HepG2 (cell line): ENCODE measurements around the gene ARMH3. TPM values are rescaled to one million over a fixed set of nuclear protein-coding genes. Genes with fewer than 3 reads are reported as not detected.

Source experiments
- ATAC-seq: fragments of 200-7000 bp; cut with Tn5 transposase; 3 replicates; pipeline ENCODE4 v1.9.1; 2020; ENCODE audit warnings: mild to moderate bottlenecking, moderate library complexity
- BruUV-seq: library from RNA; stranded (reverse); fragments of 400-500 nt; replicated peaks from 2 replicates; lab custom pipeline; 2021; lab: Mats Ljungman, UMichigan
- CTCF ChIA-PET: fragments of 300-600 bp; formaldehyde crosslinking; extraction: SDS; loops from one replicate; lab custom pipeline; 2021; ENCODE audit warnings: low total read pairs, inconsistent platforms, low intra/inter-chr PET ratio; lab: Yijun Ruan, JAX
- POLR2A ChIA-PET: fragments of 350-600 bp; sonication (Branson Sonifier 250); formaldehyde crosslinking; loops from one replicate; lab custom pipeline; 2020; ENCODE audit warnings: antibody characterized with exemption, inconsistent platforms; lab: Yijun Ruan, JAX
- DNase-seq: peaks from one replicate; pipeline ENCODE4 v3.0.0-alpha.2; 2015; ENCODE audit warnings: low spot score
- FAIRE-seq: peaks from 3 replicates; lab custom pipeline; 2011; peaks lifted over from hg19 to GRCh38; lab: Jason Lieb, UNC
- H2AFZ ChIP-seq: one replicate; pipeline ENCODE4 v1.6.1; 2011; ENCODE audit warnings: low read length, inconsistent platforms
- H3K27ac ChIP-seq: fragments of 300-600 bp; 3 replicates; pipeline ENCODE4 v1.8.0; 2011; ENCODE audit warnings: mixed run types, mild to moderate bottlenecking, mixed read lengths, low read length, inconsistent platforms; ENCODE audit not compliant: insufficient read depth; ENCODE audit errors: extremely low read length
- H3K27me3 ChIP-seq, 2 experiments: fragments of 200-600 bp in 1 of 2; 2 replicates in 1 of 2; 3 replicates in 1 of 2; pipeline versions ENCODE4 v1.6.0 to v1.8.0; 2011; ENCODE audit warnings: low read length in 2 of 2, mild to moderate bottlenecking in 2 of 2, moderate library complexity in 2 of 2, inconsistent platforms in 1 of 2; ENCODE audit not compliant: insufficient read depth in 2 of 2, control insufficient read depth in 1 of 2
- H3K36me3 ChIP-seq, 2 experiments: fragments of 200-600 bp in 1 of 2; replicated peaks in 1 of 2; 2 replicates in 1 of 2; 3 replicates in 1 of 2; pipeline versions ENCODE4 v1.5.1 to v1.8.0; 2011; ENCODE audit warnings: low read length in 2 of 2, inconsistent platforms in 1 of 2; ENCODE audit not compliant: insufficient read depth in 2 of 2, control insufficient read depth in 1 of 2
- H3K4me1 ChIP-seq: 2 replicates; pipeline ENCODE4 v1.5.1; 2012; ENCODE audit warnings: low read length, inconsistent platforms; ENCODE audit not compliant: insufficient read depth
- H3K4me2 ChIP-seq: 2 replicates; pipeline ENCODE4 v1.6.0; 2011; ENCODE audit warnings: low read depth, low read length, inconsistent platforms
- H3K4me3 ChIP-seq, 3 experiments: fragments of 200-600 bp in 1 of 3; sonication (generic), shearing (Covaris generic) in 1 of 3; replicated peaks in 1 of 3; 2 replicates each; pipeline ENCODE4 v1.5.1; 2011 to 2016; ENCODE audit warnings: low read length in 3 of 3, inconsistent platforms in 2 of 3, low read depth in 2 of 3, mild to moderate bottlenecking in 2 of 3, control low read depth in 1 of 3, mixed read lengths in 1 of 3; ENCODE audit not compliant: insufficient read depth in 1 of 3
- H3K79me2 ChIP-seq: one replicate; pipeline ENCODE4 v1.6.1; 2011; ENCODE audit warnings: low read length, inconsistent platforms; ENCODE audit not compliant: insufficient read depth
- H3K9ac ChIP-seq: 2 replicates; pipeline ENCODE4 v1.6.0; 2011; ENCODE audit warnings: mild to moderate bottlenecking, low read depth, low read length, inconsistent platforms; ENCODE audit not compliant: insufficient read depth
- H3K9me3 ChIP-seq: 2 replicates; pipeline ENCODE4 v1.5.1; 2012; ENCODE audit warnings: mild to moderate bottlenecking, low read length
- H4K20me1 ChIP-seq: 2 replicates; pipeline ENCODE4 v1.6.0; 2011; ENCODE audit warnings: inconsistent platforms, mild to moderate bottlenecking, low read length, moderate library complexity; ENCODE audit not compliant: insufficient read depth
- E2F2 ChIP-seq: sonication (generic); formaldehyde crosslinking; IDR thresholded peaks from 2 replicates; pipeline ENCODE4 v1.4.0; 2020; ENCODE audit warnings: missing genetic modification reagents, borderline replicate concordance
- EHMT2 ChIP-seq: fragments of 200-600 bp; sonication (generic); IDR thresholded peaks from 2 replicates; pipeline ENCODE4 v1.7.0; 2017; ENCODE audit warnings: antibody characterized with exemption, low read depth, low read length, borderline replicate concordance
- ETS1 ChIP-seq: sonication (generic); formaldehyde crosslinking; IDR thresholded peaks from 2 replicates; pipeline ENCODE4 v1.4.0; 2020; ENCODE audit warnings: missing genetic modification reagents
- HBP1 ChIP-seq: IDR thresholded peaks from 2 replicates; pipeline ENCODE4 v1.6.1; 2016; ENCODE audit warnings: low read depth, control low read depth
- HMGXB3 ChIP-seq: sonication (generic); formaldehyde crosslinking; IDR thresholded peaks from 2 replicates; pipeline ENCODE4 v1.4.0; 2020; ENCODE audit warnings: missing genetic modification reagents, borderline replicate concordance
- KLF11 ChIP-seq: IDR thresholded peaks from 2 replicates; pipeline ENCODE4 v1.6.1; 2016; ENCODE audit warnings: missing compliant biosample characterization
- KLF12 ChIP-seq: sonication (generic); formaldehyde crosslinking; IDR thresholded peaks from 2 replicates; pipeline ENCODE4 v1.4.0; 2020; ENCODE audit warnings: missing genetic modification reagents, borderline replicate concordance
- MYPOP ChIP-seq: sonication (generic); formaldehyde crosslinking; IDR thresholded peaks from 2 replicates; pipeline ENCODE4 v1.8.1; 2023; ENCODE audit warnings: mild to moderate bottlenecking, moderate library complexity, missing genetic modification reagents
- NBN ChIP-seq: fragments of 450-650 bp; conservative IDR thresholded peaks from 2 replicates; pipeline ENCODE4 v1.6.1; 2017
- RFX1 ChIP-seq: fragments of 450-650 bp; IDR thresholded peaks from 2 replicates; pipeline ENCODE4 v1.6.1; 2017
- SAFB2 ChIP-seq: sonication (generic); formaldehyde crosslinking; IDR thresholded peaks from 2 replicates; pipeline ENCODE4 v1.5.1; 2020; ENCODE audit warnings: missing genetic modification reagents, low read depth, mild to moderate bottlenecking, borderline replicate concordance
- SRY ChIP-seq: sonication (generic); formaldehyde crosslinking; IDR thresholded peaks from 2 replicates; pipeline ENCODE4 v1.8.0; 2022; ENCODE audit warnings: mild to moderate bottlenecking, missing genetic modification reagents
- TP53 ChIP-seq: sonication (generic); formaldehyde crosslinking; conservative IDR thresholded peaks from 2 replicates; pipeline ENCODE4 v1.4.0; 2020; ENCODE audit warnings: missing genetic modification reagents
- ZNF414 ChIP-seq: sonication (generic); formaldehyde crosslinking; IDR thresholded peaks from 2 replicates; pipeline ENCODE4 v1.5.0; 2020; ENCODE audit warnings: missing genetic modification reagents
- ZSCAN12 ChIP-seq: sonication (generic); formaldehyde crosslinking; IDR thresholded peaks from 2 replicates; pipeline ENCODE4 v1.9.0; 2021; ENCODE audit warnings: mild to moderate bottlenecking, missing genetic modification reagents
- WGBS: methylation state at CpG from one replicate; pipeline ENCODE4 v1.1.6; 2017; ENCODE audit warnings: low lambda C conversion rate; 5-methylcytosine and 5-hydroxymethylcytosine counted together
- in situ Hi-C: cut with HindIII; loops from 2 replicates; pipeline ENCODE4 v1.10.0; 2017; ENCODE audit warnings: low pct_unique_long_range_greater_than_20kb; ENCODE audit not compliant: extremely low pct_ligation_motif_present
- intact Hi-C: fragments of 100-400 bp; cut with micrococcal nuclease; formaldehyde crosslinking; loops from one replicate; pipeline ENCODE4 v1.10.0; 2022; ENCODE audit not compliant: unreplicated experiment
- polyA plus RNA-seq, 8 experiments: library from polyadenylated mRNA; depleted of rRNA in 3 of 8; stranded (reverse) in 7 of 8; unstranded in 1 of 8; fragments of >200 nt; fragmentation: Illumina TruSeq in 4 of 8; extraction: Trizol in 4 of 8; gene quantifications; 2 replicates each; pipeline versions ENCODE4 v1.2.1 to v1.2.3, GENCODE V29; 2011 to 2016; ENCODE audit warnings: low read depth in 4 of 8, missing spikeins in 1 of 8, mixed read lengths in 1 of 8; ENCODE audit not compliant: insufficient read depth in 1 of 8
- total RNA-seq, 5 experiments: library from RNA; depleted of rRNA; stranded (reverse); fragments of >200 nt; fragmentation: Illumina TruSeq; extraction: Trizol; gene quantifications; 2 replicates each; pipeline ENCODE4 v1.2.3, GENCODE V29; 2016; ENCODE audit warnings: low read depth in 1 of 5

ARMH3 gene
- total and polyA plus RNA-seq, 2 of the 13 experiments (the other 11 are each of a cell fraction or from before 2014, with no cell fraction given), result 8.4 to 16.9 TPM

- ChIA-PET POLR2A (no interaction called here), CTCF (no interaction called here)
- ATAC-seq (no peak), DNase-seq (no peak), FAIRE-seq (no peak)
- peaks cover 16% of the 10 kb centered on the region; the same call in 1 of the 2 replicates for H4K20me1 ChIP-seq
- H3K9me3 ChIP-seq, result no peaks in the 10 kb centered on the region
- H3K36me3 ChIP-seq, result no peaks in the 10 kb centered on the region
- no peak overlapping the region for H2AFZ ChIP-seq
- H3K27me3 ChIP-seq, result no peaks in the 10 kb centered on the region
- H3K4me3 ChIP-seq, result no peak overlapping the region
- intact Hi-C loops, result no loop called here
- no peak overlapping the region for H3K27ac ChIP-seq
- BruUV-seq, result no TSS peak
- 61% methylated on average over 3 of the region's 6 CpGs for WGBS
- no peaks in the 10 kb centered on the region for H3K79me2 ChIP-seq
- peaks cover 33% of the 10 kb centered on the region for H3K4me1 ChIP-seq
- in situ Hi-C loops, result no loop called here
- no peak overlapping the region for H3K9ac ChIP-seq
- H3K4me2 ChIP-seq, result no peak overlapping the region
- TF ChIP-seq ZSCAN12 (CRISPR knock-in tag) (no peak), HMGXB3 (CRISPR knock-in tag) (no peak), SRY (CRISPR knock-in tag) (no peak), SAFB2 (CRISPR knock-in tag) (no peak), KLF11 (CRISPR knock-in tag) (no peak), E2F2 (CRISPR knock-in tag) (no peak), ZNF414 (CRISPR knock-in tag) (no peak), EHMT2 (no peak), NBN (no peak), KLF12 (CRISPR knock-in tag) (no peak), RFX1 (no peak), MYPOP (no peak), TP53 (CRISPR knock-in tag) (no peak), HBP1 (CRISPR knock-in tag) (no peak), ETS1 (no peak)
Observed at GRCh38 chr10:101838416-101838970, 217.5 kb downstream of the ARMH3 start.
